H9 (cell line): Measurements from ENCODE around the gene MEF2C. TPM values are rescaled to one million over a fixed set of nuclear protein-coding genes. Genes with fewer than 3 reads are reported as not detected.

Experiments
- DNase-seq: peaks from one replicate; pipeline ENCODE4 v3.0.0-alpha.2; 2017
- H2AFZ ChIP-seq: one replicate; pipeline ENCODE4 v1.6.1; 2013; ENCODE audit warnings: mild to moderate bottlenecking, low read length, control low read depth, moderate library complexity
- H2AK5ac ChIP-seq: 2 replicates; pipeline ENCODE4 v1.6.1; 2013; ENCODE audit warnings: low read length, control low read depth, mixed read lengths; ENCODE audit not compliant: insufficient read length
- H2BK120ac ChIP-seq: one replicate; pipeline ENCODE4 v1.6.1; 2013; ENCODE audit warnings: low read depth, mild to moderate bottlenecking, low read length, control low read depth, inconsistent platforms; ENCODE audit not compliant: poor library complexity, severe bottlenecking
- H2BK12ac ChIP-seq: 2 replicates; pipeline ENCODE4 v1.6.1; 2013; ENCODE audit warnings: low read length, control low read depth, mixed read lengths, low read depth; ENCODE audit not compliant: insufficient read length
- H2BK15ac ChIP-seq: 2 replicates; pipeline ENCODE4 v1.6.1; 2013; ENCODE audit warnings: low read depth, low read length, control low read depth
- H2BK20ac ChIP-seq: one replicate; pipeline ENCODE4 v1.6.1; 2013; ENCODE audit warnings: low read depth, mild to moderate bottlenecking, low read length, control low read depth, inconsistent platforms; ENCODE audit not compliant: poor library complexity, severe bottlenecking
- H2BK5ac ChIP-seq: 2 replicates; pipeline ENCODE4 v1.6.1; 2013; ENCODE audit warnings: low read length, control low read depth, mixed read lengths; ENCODE audit not compliant: insufficient read length
- H3K14ac ChIP-seq: 2 replicates; pipeline ENCODE4 v1.6.1; 2013; ENCODE audit warnings: low read length, control low read depth; ENCODE audit not compliant: insufficient read depth
- H3K18ac ChIP-seq: 2 replicates; pipeline ENCODE4 v1.6.1; 2013; ENCODE audit warnings: low read depth, mild to moderate bottlenecking, mixed read lengths, low read length, control low read depth; ENCODE audit not compliant: insufficient read length
- H3K23ac ChIP-seq: 2 replicates; pipeline ENCODE4 v1.6.1; 2013; ENCODE audit warnings: low read length, control low read depth, mixed read lengths, low read depth; ENCODE audit not compliant: insufficient read length
- H3K23me2 ChIP-seq: 2 replicates; pipeline ENCODE4 v1.6.1; 2013; ENCODE audit warnings: low read depth, mild to moderate bottlenecking, mixed read lengths, low read length, control low read depth; ENCODE audit not compliant: insufficient read length, poor library complexity, severe bottlenecking
- H3K27ac ChIP-seq: 2 replicates; pipeline ENCODE4 v1.5.1; 2013; ENCODE audit warnings: low read length, control low read depth, mixed read lengths, low read depth; ENCODE audit not compliant: insufficient read length
- H3K27me3 ChIP-seq: 2 replicates; pipeline ENCODE4 v1.6.1; 2013; ENCODE audit warnings: low read length, control low read depth, inconsistent platforms; ENCODE audit not compliant: insufficient read depth
- H3K4ac ChIP-seq: 2 replicates; pipeline ENCODE4 v1.6.1; 2013; ENCODE audit warnings: low read depth, mild to moderate bottlenecking, control low read depth, inconsistent platforms, low read length, moderate library complexity
- H3K4me1 ChIP-seq: 2 replicates; pipeline ENCODE4 v1.6.1; 2013; ENCODE audit warnings: low read length, control low read depth, inconsistent platforms; ENCODE audit not compliant: insufficient read depth
- H3K4me2 ChIP-seq: 2 replicates; pipeline ENCODE4 v1.6.1; 2013; ENCODE audit warnings: low read length, control low read depth, mixed read lengths; ENCODE audit not compliant: insufficient read length, insufficient read depth
- H3K56ac ChIP-seq: 2 replicates; pipeline ENCODE4 v1.6.1; 2013; ENCODE audit warnings: low read depth, mild to moderate bottlenecking, mixed read lengths, low read length, control low read depth; ENCODE audit not compliant: insufficient read length
- H3K79me1 ChIP-seq: 2 replicates; pipeline ENCODE4 v1.6.1; 2013; ENCODE audit warnings: low read depth, mild to moderate bottlenecking, moderate library complexity, low read length, control low read depth, inconsistent platforms; ENCODE audit not compliant: insufficient read depth, poor library complexity, severe bottlenecking
- H3K79me2 ChIP-seq: 2 replicates; pipeline ENCODE4 v1.6.1; 2013; ENCODE audit warnings: low read length, control low read depth, inconsistent platforms; ENCODE audit not compliant: insufficient read depth
- H3K9ac ChIP-seq: 2 replicates; pipeline ENCODE4 v1.6.1; 2013; ENCODE audit warnings: low read length, control low read depth, mixed read lengths; ENCODE audit not compliant: insufficient read length; ENCODE audit errors: extremely low read depth
- H3K9me3 ChIP-seq: one replicate; pipeline ENCODE4 v1.6.1; 2013; ENCODE audit warnings: low read depth, low read length, inconsistent platforms; ENCODE audit not compliant: control insufficient read depth
- H3T11ph ChIP-seq: one replicate; pipeline ENCODE4 v1.6.1; 2013; ENCODE audit warnings: mild to moderate bottlenecking, low read length, control low read depth, inconsistent platforms
- H4K20me1 ChIP-seq: one replicate; pipeline ENCODE4 v1.6.1; 2013; ENCODE audit not compliant: control insufficient read depth, insufficient read length, insufficient read depth
- H4K5ac ChIP-seq: 2 replicates; pipeline ENCODE4 v1.6.1; 2013; ENCODE audit warnings: low read depth, mild to moderate bottlenecking, mixed read lengths, low read length, control low read depth; ENCODE audit not compliant: insufficient read length
- H4K8ac ChIP-seq: replicated peaks from 2 replicates; pipeline ENCODE4 v1.6.1; 2013; ENCODE audit warnings: low read length, control low read depth, mixed read lengths, low read depth; ENCODE audit not compliant: insufficient read length
- H4K91ac ChIP-seq: 2 replicates; pipeline ENCODE4 v1.6.1; 2013; ENCODE audit warnings: low read depth, mild to moderate bottlenecking, moderate library complexity, mixed read lengths, low read length, control low read depth; ENCODE audit not compliant: insufficient read length
- H3K27ac Mint-ChIP-seq, 3 experiments: 2 replicates in 2 of 3; 3 replicates in 1 of 3; pipeline ENCODE4 v1.8.0; 2020 to 2021; ENCODE audit warnings: mixed read lengths in 3 of 3, mild to moderate bottlenecking in 1 of 3, moderate library complexity in 1 of 3
- H3K27me3 Mint-ChIP-seq: 2 replicates; pipeline ENCODE4 v1.8.0; 2021; ENCODE audit warnings: low read depth, mild to moderate bottlenecking, moderate library complexity, mixed read lengths
- H3K36me3 Mint-ChIP-seq, 3 experiments: 2 replicates in 2 of 3; 3 replicates in 1 of 3; pipeline ENCODE4 v1.8.0; 2020 to 2021; ENCODE audit warnings: low read depth in 3 of 3, mixed read lengths in 3 of 3; ENCODE audit not compliant: insufficient read depth in 1 of 3
- H3K4me1 Mint-ChIP-seq, 2 experiments: 2 replicates each; pipeline ENCODE4 v1.8.0; 2020; ENCODE audit warnings: mixed read lengths in 2 of 2
- H3K4me3 Mint-ChIP-seq, 2 experiments: 2 replicates in 1 of 2; 3 replicates in 1 of 2; pipeline ENCODE4 v1.8.0; 2020 to 2021; ENCODE audit warnings: mild to moderate bottlenecking in 2 of 2, mixed read lengths in 2 of 2, moderate library complexity in 1 of 2
- H3K9me3 Mint-ChIP-seq, 2 experiments: 2 replicates in 1 of 2; 3 replicates in 1 of 2; pipeline ENCODE4 v1.8.0; 2020; ENCODE audit warnings: mild to moderate bottlenecking in 2 of 2, mixed read lengths in 2 of 2, moderate library complexity in 1 of 2
- CTCF ChIP-seq: fragments of 200-600 bp; sonication (generic); conservative IDR thresholded peaks from 3 replicates; pipeline ENCODE4 v1.8.0; 2021; ENCODE audit warnings: antibody characterized with exemption, mild to moderate bottlenecking
- WGBS: extraction: QIAGEN DNeasy Blood & Tissue Kit; methylation state at CpG from one replicate; pipeline ENCODE4 v1.1.7; 2013; ENCODE audit warnings: missing lambda C conversion rate, low lambda C conversion rate, mixed read lengths; ENCODE audit not compliant: insufficient read length; ENCODE audit errors: extremely low coverage; 5-methylcytosine and 5-hydroxymethylcytosine counted together
- total RNA-seq: library from RNA; stranded (reverse); gene quantifications from 2 replicates; pipeline ENCODE4 v1.2.1, GENCODE V29; 2021

The MEF2C gene
- total RNA-seq, 1 experiment from 2014 or later, result 0.11 TPM

DNA sequence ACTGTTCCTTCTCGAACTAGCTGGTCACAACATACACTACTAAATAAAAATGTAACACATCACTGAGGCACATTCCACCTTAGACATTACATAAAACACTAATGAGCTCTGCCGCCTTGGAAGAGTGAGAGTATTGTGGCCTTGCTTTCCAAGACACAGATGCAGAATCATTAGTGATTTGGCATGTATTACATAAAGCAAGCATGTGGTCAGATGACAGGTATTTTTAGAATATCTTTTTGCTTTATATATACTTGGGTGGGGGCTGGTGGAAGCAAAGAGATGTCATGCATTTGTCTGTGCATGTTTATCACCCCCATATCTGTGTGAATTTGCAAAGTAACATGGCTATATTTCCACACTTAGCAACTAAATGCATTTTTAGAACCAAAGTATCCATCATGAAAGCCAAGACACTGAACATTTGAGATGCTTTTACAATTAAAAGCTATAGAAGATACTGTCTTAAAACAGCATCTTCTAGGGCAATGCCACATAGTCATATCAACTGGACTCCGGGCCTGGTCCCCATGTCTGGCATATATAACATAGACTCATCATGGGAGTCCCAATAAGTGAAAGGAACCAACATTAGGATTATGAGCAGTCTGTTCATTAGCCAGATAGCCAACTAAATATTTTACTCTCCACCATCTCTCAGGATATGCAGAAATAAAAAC, 213.5 kb downstream of the MEF2C start:
- no peak for DNase-seq
- H3K79me2 ChIP-seq, result no peaks in the 10 kb centered on the region
- H3K56ac ChIP-seq, result no peak overlapping the region
- H3K4me2 ChIP-seq, result no peak overlapping the region
- no peak overlapping the region for H2BK12ac ChIP-seq
- Mint-ChIP-seq H3K4me1 (peaks cover 72 to 81% of the 10 kb centered on the region in 2 experiments), H3K4me3 (no peak overlapping the region), H3K27me3 (peaks cover 99% of the 10 kb centered on the region), H3K9me3 (no peaks in the 10 kb centered on the region; a peak in 2 of 5 replicates), H3K27ac (no peak overlapping the region), H3K36me3 (no peaks in the 10 kb centered on the region)
- peaks cover 5% of the 10 kb centered on the region; the same call in 1 of the 2 replicates for H3K4me1 ChIP-seq
- H4K91ac ChIP-seq, result no peak overlapping the region
- H2BK15ac ChIP-seq, result no peak overlapping the region
- no peaks in the 10 kb centered on the region for H3K9me3 ChIP-seq
- no peak overlapping the region for H2AFZ ChIP-seq
- H3T11ph ChIP-seq, result no peak overlapping the region
- H2BK20ac ChIP-seq, result no peak overlapping the region
- H3K27me3 ChIP-seq, result peaks cover 45% of the 10 kb centered on the region
- H2BK120ac ChIP-seq, result no peak overlapping the region
- H4K8ac ChIP-seq, result no peak overlapping the region
- H4K20me1 ChIP-seq, result no peaks in the 10 kb centered on the region
- no peak overlapping the region for H3K14ac ChIP-seq
- no peak overlapping the region for H3K9ac ChIP-seq
- H4K5ac ChIP-seq, result no peak overlapping the region
- WGBS, result no CpG with 5 or more reads among the region's 3 CpGs
- H3K27ac ChIP-seq, result no peak overlapping the region
- no peak overlapping the region for H3K18ac ChIP-seq
- H3K23ac ChIP-seq, result no peak overlapping the region
- no peak overlapping the region for H2BK5ac ChIP-seq
- H3K23me2 ChIP-seq, result peaks cover 28% of the 10 kb centered on the region
- no peak for TF ChIP-seq CTCF
- H2AK5ac ChIP-seq, result no peak overlapping the region
- H3K79me1 ChIP-seq, result no peaks in the 10 kb centered on the region
- no peak overlapping the region for H3K4ac ChIP-seq
